Neural progenitor cell (in vitro differentiated cells): ENCODE data around the gene ERBIN. TPM values are rescaled to one million over a fixed set of nuclear protein-coding genes. Genes with fewer than 3 reads are reported as not detected.

Experiments
- DNase-seq: peaks from one replicate; pipeline ENCODE4 v3.0.0-alpha.2; 2016; ENCODE audit warnings: low spot score
- H2AFZ ChIP-seq: fragments of 200-600 bp; sonication (generic); replicated peaks from 2 replicates; pipeline ENCODE4 v1.6.1; 2016; ENCODE audit warnings: antibody characterized with exemption
- H3F3A ChIP-seq: fragments of 200-600 bp; sonication (generic); 2 replicates; pipeline ENCODE4 v1.6.1; 2016; ENCODE audit warnings: antibody characterized with exemption, low read depth
- H3K27ac ChIP-seq: fragments of 200-600 bp; sonication (generic); 2 replicates; pipeline ENCODE4 v1.5.1; 2016; ENCODE audit warnings: mild to moderate bottlenecking
- H3K27me3 ChIP-seq: fragments of 200-600 bp; sonication (generic); 2 replicates; pipeline ENCODE4 v1.6.1; 2016; ENCODE audit warnings: mild to moderate bottlenecking, moderate library complexity
- H3K36me3 ChIP-seq: fragments of 200-600 bp; sonication (generic); 2 replicates; pipeline ENCODE4 v1.5.1; 2016
- H3K4me1 ChIP-seq: fragments of 200-600 bp; sonication (generic); 2 replicates; pipeline ENCODE4 v1.6.1; 2016; ENCODE audit warnings: mixed run types
- H3K4me2 ChIP-seq: fragments of 200-600 bp; sonication (generic); 2 replicates; pipeline ENCODE4 v1.6.1; 2016
- H3K4me3 ChIP-seq: fragments of 200-600 bp; sonication (generic); 2 replicates; pipeline ENCODE4 v1.5.1; 2016
- H3K79me2 ChIP-seq: fragments of 200-600 bp; sonication (generic); 2 replicates; pipeline ENCODE4 v1.6.1; 2016; ENCODE audit warnings: low read depth
- H3K9ac ChIP-seq: fragments of 200-600 bp; sonication (generic); 2 replicates; pipeline ENCODE4 v1.6.1; 2016
- H3K9me3 ChIP-seq: fragments of 200-600 bp; sonication (generic); 2 replicates; pipeline ENCODE4 v1.5.1; 2016; ENCODE audit warnings: low read depth
- H4K20me1 ChIP-seq: fragments of 200-600 bp; sonication (generic); 2 replicates; pipeline ENCODE4 v1.6.1; 2016; ENCODE audit warnings: low read depth
- H3K27ac Mint-ChIP-seq: 3 replicates; pipeline ENCODE4 v1.8.0; 2021; ENCODE audit warnings: mixed read lengths
- H3K27me3 Mint-ChIP-seq: 2 replicates; pipeline ENCODE4 v1.8.0; 2022; ENCODE audit warnings: low read depth, mild to moderate bottlenecking, inconsistent platforms, moderate library complexity, mixed read lengths; ENCODE audit not compliant: insufficient read depth
- H3K36me3 Mint-ChIP-seq: 3 replicates; pipeline ENCODE4 v1.8.0; 2021; ENCODE audit warnings: mixed read lengths
- H3K4me1 Mint-ChIP-seq: 3 replicates; pipeline ENCODE4 v1.8.0; 2021; ENCODE audit warnings: mixed read lengths
- H3K4me3 Mint-ChIP-seq: 3 replicates; pipeline ENCODE4 v1.8.0; 2021; ENCODE audit warnings: mild to moderate bottlenecking, moderate library complexity, mixed read lengths
- H3K9me3 Mint-ChIP-seq: 3 replicates; pipeline ENCODE4 v1.8.0; 2020; ENCODE audit warnings: mixed read lengths
- EZH2 ChIP-seq: fragments of 200-600 bp; sonication (generic); IDR thresholded peaks from 2 replicates; pipeline ENCODE4 v1.6.1; 2017; ENCODE audit warnings: antibody characterized with exemption, mild to moderate bottlenecking, moderate library complexity
- EZH2phosphoT487 ChIP-seq: fragments of 200-600 bp; sonication (generic); IDR thresholded peaks from 2 replicates; pipeline ENCODE4 v1.6.1; 2017; ENCODE audit warnings: antibody characterized with exemption
- total RNA-seq: library from RNA; depleted of rRNA; stranded (reverse); fragments of >200 nt; gene quantifications from 2 replicates; pipeline ENCODE4 v1.2.3, GENCODE V29; 2015; ENCODE audit warnings: low replicate concordance
- TF ChIP-seq, protein P1 (sequence below): fragments of 200-600 bp; sonication (generic); IDR thresholded peaks from 2 replicates; pipeline ENCODE4 v1.5.1; 2017; ENCODE audit warnings: antibody characterized with exemption, mild to moderate bottlenecking

The ERBIN gene
- total RNA-seq, 1 donor from 2014 or later, result 77.6 TPM

DNA sequence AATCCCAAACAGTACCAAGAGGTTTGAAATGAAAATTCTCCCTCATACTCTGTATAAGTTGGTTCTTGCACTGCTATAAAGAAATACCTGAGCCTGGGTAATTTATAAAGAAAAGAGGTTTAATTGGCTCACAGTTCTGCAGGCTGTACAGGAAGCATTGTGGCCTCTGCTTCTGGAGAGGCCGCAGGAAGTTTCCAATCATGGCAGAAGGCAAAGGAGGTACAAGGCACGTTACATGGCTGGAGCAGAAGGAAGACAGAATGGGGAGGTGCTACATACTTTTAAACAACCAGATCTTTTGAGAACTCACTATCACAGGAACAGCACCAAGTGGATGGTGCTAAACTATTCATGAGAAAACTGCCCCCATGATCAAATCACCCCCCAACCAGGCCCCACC lies 25.6 kb upstream of the ERBIN start:
- TF ChIP-seq EZH2, result no peak
- TF ChIP-seq, protein P1, sequence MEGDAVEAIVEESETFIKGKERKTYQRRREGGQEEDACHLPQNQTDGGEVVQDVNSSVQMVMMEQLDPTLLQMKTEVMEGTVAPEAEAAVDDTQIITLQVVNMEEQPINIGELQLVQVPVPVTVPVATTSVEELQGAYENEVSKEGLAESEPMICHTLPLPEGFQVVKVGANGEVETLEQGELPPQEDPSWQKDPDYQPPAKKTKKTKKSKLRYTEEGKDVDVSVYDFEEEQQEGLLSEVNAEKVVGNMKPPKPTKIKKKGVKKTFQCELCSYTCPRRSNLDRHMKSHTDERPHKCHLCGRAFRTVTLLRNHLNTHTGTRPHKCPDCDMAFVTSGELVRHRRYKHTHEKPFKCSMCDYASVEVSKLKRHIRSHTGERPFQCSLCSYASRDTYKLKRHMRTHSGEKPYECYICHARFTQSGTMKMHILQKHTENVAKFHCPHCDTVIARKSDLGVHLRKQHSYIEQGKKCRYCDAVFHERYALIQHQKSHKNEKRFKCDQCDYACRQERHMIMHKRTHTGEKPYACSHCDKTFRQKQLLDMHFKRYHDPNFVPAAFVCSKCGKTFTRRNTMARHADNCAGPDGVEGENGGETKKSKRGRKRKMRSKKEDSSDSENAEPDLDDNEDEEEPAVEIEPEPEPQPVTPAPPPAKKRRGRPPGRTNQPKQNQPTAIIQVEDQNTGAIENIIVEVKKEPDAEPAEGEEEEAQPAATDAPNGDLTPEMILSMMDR, result no peak
- no peak for TF ChIP-seq EZH2phosphoT487
- Histone ChIP-seq H3K36me3 (no peaks in the 10 kb centered on the region), H3K27me3 (no peaks in the 10 kb centered on the region), H3K4me2 (no peak overlapping the region), H2AFZ (no peak overlapping the region), H3K9me3 (no peaks in the 10 kb centered on the region), H3K27ac (no peak overlapping the region), H3K4me3 (no peak overlapping the region), H3K9ac (no peak overlapping the region), H4K20me1 (no peaks in the 10 kb centered on the region), H3K79me2 (no peaks in the 10 kb centered on the region), H3K4me1 (no peaks in the 10 kb centered on the region), H3F3A (no peaks in the 10 kb centered on the region)
- Mint-ChIP-seq H3K9me3 (no peaks in the 10 kb centered on the region), H3K4me1 (no peaks in the 10 kb centered on the region), H3K4me3 (no peak overlapping the region), H3K27ac (no peak overlapping the region), H3K36me3 (no peaks in the 10 kb centered on the region), H3K27me3 (no peaks in the 10 kb centered on the region)
- no peak for DNase-seq

DNA sequence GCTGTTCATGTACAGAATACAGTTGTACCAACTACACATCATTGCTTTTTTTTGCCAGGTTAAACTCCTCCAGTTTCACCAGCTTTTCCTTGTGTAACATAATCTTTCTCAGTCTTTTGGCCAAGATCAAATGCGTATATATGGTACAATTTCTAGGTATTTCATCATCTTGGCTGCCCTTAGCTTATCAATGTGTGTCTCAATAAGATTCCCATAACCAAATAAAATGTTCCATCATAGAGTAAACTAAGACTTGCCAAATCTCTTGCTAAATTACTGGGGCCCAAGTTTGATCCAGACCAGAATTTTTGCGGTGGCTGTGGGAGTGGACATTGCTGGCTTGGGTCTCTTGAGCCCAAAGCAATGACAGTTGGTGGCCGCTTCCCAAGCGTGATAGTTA lies 24.3 kb upstream of the ERBIN start:
- TF ChIP-seq EZH2phosphoT487 (no peak), EZH2 (no peak)
- TF ChIP-seq, protein P1, result no peak
- Mint-ChIP-seq H3K4me1 (no peaks in the 10 kb centered on the region), H3K27ac (no peak overlapping the region), H3K27me3 (no peaks in the 10 kb centered on the region), H3K36me3 (no peaks in the 10 kb centered on the region), H3K4me3 (no peak overlapping the region), H3K9me3 (no peaks in the 10 kb centered on the region)
- H3K9ac ChIP-seq, result no peak overlapping the region
- no peaks in the 10 kb centered on the region for H3K27me3 ChIP-seq
- H3K36me3 ChIP-seq, result no peaks in the 10 kb centered on the region
- no peak overlapping the region for H3K27ac ChIP-seq
- no peaks in the 10 kb centered on the region for H3K9me3 ChIP-seq
- no peak overlapping the region for H3K4me3 ChIP-seq
- H4K20me1 ChIP-seq, result no peaks in the 10 kb centered on the region
- no peaks in the 10 kb centered on the region for H3K4me1 ChIP-seq
- no peaks in the 10 kb centered on the region for H3K79me2 ChIP-seq
- no peak for DNase-seq
- no peak overlapping the region for H3K4me2 ChIP-seq
- no peak overlapping the region for H2AFZ ChIP-seq
- no peaks in the 10 kb centered on the region for H3F3A ChIP-seq

DNA sequence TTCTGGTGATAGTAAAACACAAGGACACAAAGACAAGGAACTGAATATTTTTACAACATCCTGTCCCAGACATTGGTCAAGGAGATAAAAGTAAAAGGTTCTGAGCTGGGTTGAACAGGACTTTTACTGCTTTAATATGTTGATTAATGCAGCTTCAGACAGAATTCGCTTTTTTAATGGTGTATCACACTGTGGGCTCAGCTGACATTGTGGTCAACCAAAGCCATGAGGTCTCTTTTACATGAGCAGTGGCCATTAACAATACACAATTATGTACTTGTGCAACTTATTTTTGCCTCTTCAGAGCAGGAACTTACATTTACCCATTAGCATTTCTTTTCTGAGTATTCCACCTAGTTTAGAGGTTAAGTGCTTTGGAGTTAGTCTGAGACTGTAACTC lies 22.8 kb upstream of the ERBIN start:
- Mint-ChIP-seq H3K4me3 (no peak overlapping the region), H3K27ac (no peak overlapping the region), H3K4me1 (no peaks in the 10 kb centered on the region), H3K36me3 (no peaks in the 10 kb centered on the region), H3K9me3 (no peaks in the 10 kb centered on the region), H3K27me3 (no peaks in the 10 kb centered on the region)
- no peak overlapping the region for H3K27ac ChIP-seq
- no peak overlapping the region for H3K4me3 ChIP-seq
- H3K36me3 ChIP-seq, result no peaks in the 10 kb centered on the region
- H3K4me1 ChIP-seq, result no peaks in the 10 kb centered on the region
- no peaks in the 10 kb centered on the region for H3F3A ChIP-seq
- DNase-seq, result no peak
- H4K20me1 ChIP-seq, result no peaks in the 10 kb centered on the region
- H3K79me2 ChIP-seq, result no peaks in the 10 kb centered on the region
- no peak for TF ChIP-seq EZH2
- TF ChIP-seq EZH2phosphoT487, result no peak
- TF ChIP-seq, protein P1, result no peak
- no peak overlapping the region for H3K4me2 ChIP-seq
- H3K27me3 ChIP-seq, result no peaks in the 10 kb centered on the region
- no peak overlapping the region for H2AFZ ChIP-seq
- no peak overlapping the region for H3K9ac ChIP-seq
- no peaks in the 10 kb centered on the region for H3K9me3 ChIP-seq
